ENCODE data around the gene DTWD2.
"Not testable (repeated sequence)": the region's sequence is repeated elsewhere in the genome, so short reads cannot be mapped to it uniquely, and the experiment has no call there.

The DTWD2 gene

GRCh38 chr5:118999696-119000095 lies 11.3 kb upstream of the DTWD2 start:
- in situ Hi-C loops (cut with MboI; ENCODE audit: low sequenced_read_pairs) = loop anchor here (25.0 kb wide), 1 partner anchor 413 kb away; no protein-coding TSS in a partner anchor

- in situ Hi-C loops (cut with MboI; ENCODE audit: low sequenced_read_pairs) = loop anchor here (25.0 kb wide), 1 partner anchor 413 kb away; no protein-coding TSS in a partner anchor
Measured at GRCh38 chr5:118998861-118999260, 10.5 kb upstream of the DTWD2 start.

GRCh38 chr5:118996098-118996497 lies 7.8 kb upstream of the DTWD2 start:
- in situ Hi-C loops (cut with MboI; ENCODE audit: low sequenced_read_pairs) = loop anchor here (25.0 kb wide), 1 partner anchor 416 kb away; no protein-coding TSS in a partner anchor

GRCh38 chr5:118994595-118994994 lies 6.2 kb upstream of the DTWD2 start:
- in situ Hi-C loops (cut with MboI; ENCODE audit: low sequenced_read_pairs) = loop anchor here (25.0 kb wide), 1 partner anchor 418 kb away; no protein-coding TSS in a partner anchor

GRCh38 chr5:118993118-118993517 lies 4.8 kb upstream of the DTWD2 start:
- in situ Hi-C loops (cut with MboI; ENCODE audit: low sequenced_read_pairs) = loop anchor here (25.0 kb wide), 1 partner anchor 419 kb away; no protein-coding TSS in a partner anchor

- in situ Hi-C loops (cut with MboI; ENCODE audit: low sequenced_read_pairs) = loop anchor here (25.0 kb wide), 1 partner anchor 420 kb away; no protein-coding TSS in a partner anchor
Measured at GRCh38 chr5:118992055-118992454, 3.7 kb upstream of the DTWD2 start.

- in situ Hi-C loops (cut with MboI; ENCODE audit: low sequenced_read_pairs) = loop anchor here (25.0 kb wide), 1 partner anchor 422 kb away; no protein-coding TSS in a partner anchor
Measured at GRCh38 chr5:118990582-118990981, 2.2 kb upstream of the DTWD2 start.

GRCh38 chr5:118989816-118990215 lies 1.5 kb upstream of the DTWD2 start:
- in situ Hi-C loops (cut with MboI; ENCODE audit: low sequenced_read_pairs) = loop anchor here (25.0 kb wide), 1 partner anchor 422 kb away; no protein-coding TSS in a partner anchor

GRCh38 chr5:118988866-118989180 lies 476 bp upstream of the DTWD2 start:
- in situ Hi-C loops (cut with MboI; ENCODE audit: low sequenced_read_pairs) = loop anchor here (25.0 kb wide), 1 partner anchor 423 kb away; no protein-coding TSS in a partner anchor

- in situ Hi-C loops (cut with MboI; ENCODE audit: low sequenced_read_pairs) = loop anchor here (25.0 kb wide), 1 partner anchor 428 kb away; no protein-coding TSS in a partner anchor
Measured at GRCh38 chr5:118984602-118985001, 3.7 kb downstream of the DTWD2 start.

- in situ Hi-C loops (cut with MboI; ENCODE audit: low sequenced_read_pairs) = loop anchor here (25.0 kb wide), 1 partner anchor 431 kb away; no protein-coding TSS in a partner anchor
Measured at GRCh38 chr5:118981783-118982182, 6.6 kb downstream of the DTWD2 start.

GRCh38 chr5:118980438-118980837 lies 7.9 kb downstream of the DTWD2 start:
- in situ Hi-C loops (cut with MboI; ENCODE audit: low sequenced_read_pairs) = loop anchor here (25.0 kb wide), 1 partner anchor 432 kb away; no protein-coding TSS in a partner anchor

GRCh38 chr5:118980017-118980416 lies 8.3 kb downstream of the DTWD2 start:
- in situ Hi-C loops (cut with MboI; ENCODE audit: low sequenced_read_pairs) = loop anchor here (25.0 kb wide), 1 partner anchor 432 kb away; no protein-coding TSS in a partner anchor

GRCh38 chr5:118973779-118974445 lies 14.4 kb downstream of the DTWD2 start:
- in situ Hi-C loops (cut with MboI; ENCODE audit: low sequenced_read_pairs) = not testable (repeated sequence)

GRCh38 chr5:118968925-118969375 lies 19.4 kb downstream of the DTWD2 start:
- in situ Hi-C loops (cut with MboI; ENCODE audit: low sequenced_read_pairs) = no loop called here

GRCh38 chr5:118968406-118968911 lies 19.9 kb downstream of the DTWD2 start:
- in situ Hi-C loops (cut with MboI; ENCODE audit: low sequenced_read_pairs) = no loop called here

GRCh38 chr5:118967059-118967508 lies 21.3 kb downstream of the DTWD2 start:
- in situ Hi-C loops (cut with MboI; ENCODE audit: low sequenced_read_pairs) = no loop called here

GRCh38 chr5:118965890-118966289 lies 22.5 kb downstream of the DTWD2 start:
- in situ Hi-C loops (cut with MboI; ENCODE audit: low sequenced_read_pairs) = no loop called here

GRCh38 chr5:118964970-118965369 lies 23.4 kb downstream of the DTWD2 start:
- in situ Hi-C loops (cut with MboI; ENCODE audit: low sequenced_read_pairs) = not testable (repeated sequence)

- in situ Hi-C loops (cut with MboI; ENCODE audit: low sequenced_read_pairs) = not testable (repeated sequence)
Measured at GRCh38 chr5:118964388-118964787, 24.0 kb downstream of the DTWD2 start.

- in situ Hi-C loops (cut with MboI; ENCODE audit: low sequenced_read_pairs) = no loop called here
Measured at GRCh38 chr5:118963169-118963568, 25.2 kb downstream of the DTWD2 start.

- in situ Hi-C loops (cut with MboI; ENCODE audit: low sequenced_read_pairs) = no loop called here
Measured at GRCh38 chr5:118960557-118960956, 27.8 kb downstream of the DTWD2 start.
